ENCODE measurements around the gene ACTN3. TPM values are rescaled to one million over a fixed set of nuclear protein-coding genes. Genes with fewer than 3 reads are reported as not detected.

ACTN3 gene
- total RNA-seq, 1 experiment from 2014 or later: not detected

DNA sequence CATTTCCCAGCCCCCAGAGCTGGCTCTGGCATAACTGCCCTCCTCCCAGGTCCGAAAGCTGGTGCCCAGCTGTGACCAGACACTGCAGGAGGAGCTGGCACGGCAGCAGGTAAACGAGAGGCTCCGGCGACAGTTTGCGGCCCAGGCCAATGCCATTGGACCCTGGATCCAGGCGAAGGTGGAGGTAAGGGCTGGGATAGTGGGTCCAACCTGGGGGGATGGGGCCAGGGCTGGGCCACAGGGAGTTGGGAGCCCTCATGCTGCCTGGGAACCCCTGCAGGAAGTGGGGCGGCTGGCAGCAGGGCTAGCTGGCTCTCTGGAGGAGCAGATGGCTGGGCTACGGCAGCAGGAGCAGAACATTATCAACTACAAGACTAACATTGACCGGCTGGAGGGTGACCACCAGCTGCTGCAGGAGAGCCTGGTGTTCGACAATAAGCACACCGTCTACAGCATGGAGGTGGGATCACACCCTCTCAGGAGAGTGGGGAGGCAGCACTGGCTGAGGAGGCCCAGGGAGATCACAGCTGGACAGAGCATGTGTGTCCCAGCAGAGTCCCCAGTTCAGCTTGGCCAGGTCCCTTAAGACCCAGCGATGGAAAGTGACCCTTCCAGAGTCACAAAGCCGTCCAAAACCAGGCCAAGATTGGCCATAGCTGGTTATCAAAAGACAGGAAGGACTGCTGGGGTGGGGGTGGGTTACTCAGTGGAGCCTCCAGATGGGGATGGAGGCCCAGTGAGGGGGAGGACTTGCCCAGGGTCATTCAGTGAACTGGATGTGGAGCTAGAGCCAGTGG lies 14.7 kb downstream of the ACTN3 start:
- no peaks in the 10 kb centered on the region for H3F3A ChIP-seq (ENCODE audit: low read length, unreplicated experiment)
- no peaks in the 10 kb centered on the region for H4K20me1 ChIP-seq (ENCODE audit: low read length)
- ChIA-PET CTCF (interaction anchor here (0.7 kb wide), 1 partner anchor 133 kb away, joined by 3 read pairs; no protein-coding TSS in a partner anchor), POLR2A (ENCODE audit: unreplicated experiment) (no interaction called here)
- no peak overlapping the region for H3K27ac ChIP-seq (ENCODE audit: low read length)
- H3K4me1 ChIP-seq (ENCODE audit: insufficient read depth, low read length): no peaks in the 10 kb centered on the region
- ATAC-seq (no peak), DNase-seq (no peak)
- H3K36me3 ChIP-seq (ENCODE audit: low read depth, low read length): no peaks in the 10 kb centered on the region
- H3K27me3 ChIP-seq (ENCODE audit: low read length): no peaks in the 10 kb centered on the region
- TF ChIP-seq EZH2 (IDR thresholded peaks at IDR 0.05; ENCODE audit: low read length, unreplicated experiment) (no peak), EZH2phosphoT487 (IDR thresholded peaks at IDR 0.05; ENCODE audit: borderline replicate concordance, low read length) (no peak)
- TF ChIP-seq, protein P1, sequence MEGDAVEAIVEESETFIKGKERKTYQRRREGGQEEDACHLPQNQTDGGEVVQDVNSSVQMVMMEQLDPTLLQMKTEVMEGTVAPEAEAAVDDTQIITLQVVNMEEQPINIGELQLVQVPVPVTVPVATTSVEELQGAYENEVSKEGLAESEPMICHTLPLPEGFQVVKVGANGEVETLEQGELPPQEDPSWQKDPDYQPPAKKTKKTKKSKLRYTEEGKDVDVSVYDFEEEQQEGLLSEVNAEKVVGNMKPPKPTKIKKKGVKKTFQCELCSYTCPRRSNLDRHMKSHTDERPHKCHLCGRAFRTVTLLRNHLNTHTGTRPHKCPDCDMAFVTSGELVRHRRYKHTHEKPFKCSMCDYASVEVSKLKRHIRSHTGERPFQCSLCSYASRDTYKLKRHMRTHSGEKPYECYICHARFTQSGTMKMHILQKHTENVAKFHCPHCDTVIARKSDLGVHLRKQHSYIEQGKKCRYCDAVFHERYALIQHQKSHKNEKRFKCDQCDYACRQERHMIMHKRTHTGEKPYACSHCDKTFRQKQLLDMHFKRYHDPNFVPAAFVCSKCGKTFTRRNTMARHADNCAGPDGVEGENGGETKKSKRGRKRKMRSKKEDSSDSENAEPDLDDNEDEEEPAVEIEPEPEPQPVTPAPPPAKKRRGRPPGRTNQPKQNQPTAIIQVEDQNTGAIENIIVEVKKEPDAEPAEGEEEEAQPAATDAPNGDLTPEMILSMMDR (conservative IDR thresholded peaks at IDR 0.05; ENCODE audit: low read depth, low read length): no peak
- H3K79me2 ChIP-seq (ENCODE audit: low read length): no peaks in the 10 kb centered on the region
- no peak overlapping the region for H3K9ac ChIP-seq (ENCODE audit: low read length)
- BruUV-seq (replicated peaks): no TSS peak
- no peak overlapping the region for H3K4me2 ChIP-seq (ENCODE audit: low read length)
- H3K4me3 ChIP-seq (ENCODE audit: low read length): no peak overlapping the region
- intact Hi-C loops (cut with micrococcal nuclease): no loop called here
- H3K9me2 ChIP-seq (replicated peaks; ENCODE audit: low read length): no peaks in the 10 kb centered on the region
- H2AFZ ChIP-seq (ENCODE audit: low read length): no peak overlapping the region
- H3K9me3 ChIP-seq (ENCODE audit: low read length): no peaks in the 10 kb centered on the region

DNA sequence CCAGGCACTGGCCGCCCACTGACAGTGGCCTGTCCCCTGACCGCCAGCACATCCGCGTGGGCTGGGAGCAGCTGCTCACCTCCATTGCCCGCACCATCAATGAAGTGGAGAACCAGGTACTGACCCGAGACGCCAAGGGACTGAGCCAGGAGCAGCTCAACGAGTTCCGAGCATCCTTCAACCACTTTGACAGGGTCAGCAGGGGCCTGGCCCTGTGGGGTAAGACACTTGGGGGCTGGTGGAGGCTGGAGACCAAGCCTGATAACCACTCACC lies 15.2 kb downstream of the ACTN3 start:
- no peaks in the 10 kb centered on the region for H3K27me3 ChIP-seq (ENCODE audit: low read length)
- H3K9ac ChIP-seq (ENCODE audit: low read length): no peak overlapping the region
- no peak overlapping the region for H2AFZ ChIP-seq (ENCODE audit: low read length)
- no peaks in the 10 kb centered on the region for H3F3A ChIP-seq (ENCODE audit: low read length, unreplicated experiment)
- no peak for TF ChIP-seq EZH2 (IDR thresholded peaks at IDR 0.05; ENCODE audit: low read length, unreplicated experiment)
- no peaks in the 10 kb centered on the region for H3K9me2 ChIP-seq (replicated peaks; ENCODE audit: low read length)
- CTCF ChIA-PET: no interaction called here
- H4K20me1 ChIP-seq (ENCODE audit: low read length): no peaks in the 10 kb centered on the region
- H3K9me3 ChIP-seq (ENCODE audit: low read length): no peaks in the 10 kb centered on the region
- POLR2A ChIA-PET (ENCODE audit: unreplicated experiment): no interaction called here
- DNase-seq: no peak
- no peak overlapping the region for H3K4me3 ChIP-seq (ENCODE audit: low read length)
- no TSS peak for BruUV-seq (replicated peaks)
- H3K36me3 ChIP-seq (ENCODE audit: low read depth, low read length): no peaks in the 10 kb centered on the region
- H3K4me2 ChIP-seq (ENCODE audit: low read length): no peak overlapping the region
- no peak overlapping the region for H3K27ac ChIP-seq (ENCODE audit: low read length)
- no peak for ATAC-seq
- no peaks in the 10 kb centered on the region for H3K4me1 ChIP-seq (ENCODE audit: insufficient read depth, low read length)
- no peaks in the 10 kb centered on the region for H3K79me2 ChIP-seq (ENCODE audit: low read length)
- intact Hi-C loops (cut with micrococcal nuclease): no loop called here

DNA sequence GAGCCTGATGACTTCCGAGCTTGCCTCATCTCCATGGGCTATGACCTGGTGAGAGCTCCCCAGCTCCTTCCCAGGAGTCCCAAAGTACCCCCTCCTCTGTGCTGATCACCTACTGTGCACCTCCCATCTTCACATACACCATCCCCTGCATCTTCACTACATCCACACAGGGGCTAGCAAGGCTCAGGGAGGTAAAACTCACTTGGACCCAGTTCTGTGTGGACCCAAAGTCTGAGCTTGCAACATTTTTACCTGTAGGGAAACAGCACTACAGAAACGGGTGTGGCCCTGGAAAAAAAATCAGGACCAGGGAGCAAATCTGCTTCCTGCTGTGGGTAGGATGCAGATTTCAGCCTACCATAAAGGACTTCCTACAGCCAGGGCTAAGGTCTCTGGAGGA lies 15.6 kb downstream of the ACTN3 start:
- Histone ChIP-seq H3K9me2 (replicated peaks; ENCODE audit: low read length) (no peaks in the 10 kb centered on the region), H3K9me3 (ENCODE audit: low read length) (no peaks in the 10 kb centered on the region), H3K79me2 (ENCODE audit: low read length) (no peaks in the 10 kb centered on the region), H3K27me3 (ENCODE audit: low read length) (no peaks in the 10 kb centered on the region), H3K4me2 (ENCODE audit: low read length) (no peak overlapping the region), H3F3A (ENCODE audit: low read length, unreplicated experiment) (no peaks in the 10 kb centered on the region), H3K4me1 (ENCODE audit: insufficient read depth, low read length) (no peaks in the 10 kb centered on the region), H3K9ac (ENCODE audit: low read length) (no peak overlapping the region), H3K27ac (ENCODE audit: low read length) (no peak overlapping the region), H2AFZ (ENCODE audit: low read length) (no peak overlapping the region), H3K36me3 (ENCODE audit: low read depth, low read length) (no peaks in the 10 kb centered on the region), H4K20me1 (ENCODE audit: low read length) (no peaks in the 10 kb centered on the region), H3K4me3 (ENCODE audit: low read length) (no peak overlapping the region)
- intact Hi-C loops (cut with micrococcal nuclease): no loop called here
- no peak for ATAC-seq
- ChIA-PET CTCF (interaction anchor here (0.5 kb wide), 1 partner anchor 31 kb away, joined by 6 read pairs; the partner anchor contains the start of genes CCDC87 and CCS), POLR2A (ENCODE audit: unreplicated experiment) (no interaction called here)
- DNase-seq: no peak
- TF ChIP-seq EZH2phosphoT487 (IDR thresholded peaks at IDR 0.05; ENCODE audit: borderline replicate concordance, low read length) (no peak), EZH2 (IDR thresholded peaks at IDR 0.05; ENCODE audit: low read length, unreplicated experiment) (no peak)
- TF ChIP-seq, protein P1 (conservative IDR thresholded peaks at IDR 0.05; ENCODE audit: low read depth, low read length): no peak
- no TSS peak for BruUV-seq (replicated peaks)

Measured in PC-3 (cell line).